ENCODE data around the gene RTKN2.

- TF ChIP-seq SMARCE1 (IDR thresholded peaks at IDR 0.05) (no peak), GABPB2 (CRISPR knock-in tag; conservative IDR thresholded peaks at IDR 0.05) (no peak), EZH2 (IDR thresholded peaks at IDR 0.05; ENCODE audit: borderline replicate concordance, low read depth, low read length) (no peak), ZNF318 (IDR thresholded peaks at IDR 0.05; ENCODE audit: borderline replicate concordance in 1 of 2, low read depth in 1 of 2) (no peak), FOXJ3 (CRISPR knock-in tag; IDR thresholded peaks at IDR 0.05) (no peak), NR2C2 (CRISPR knock-in tag; IDR thresholded peaks at IDR 0.05) (no peak), NR2C2 (tag; IDR thresholded peaks at IDR 0.05) (no peak), ZNF274 (IDR thresholded peaks at IDR 0.05; ENCODE audit: borderline replicate concordance, low read depth, low read length) (no peak), NFATC3 (IDR thresholded peaks at IDR 0.05) (no peak)
- TF ChIP-seq, protein P1, sequence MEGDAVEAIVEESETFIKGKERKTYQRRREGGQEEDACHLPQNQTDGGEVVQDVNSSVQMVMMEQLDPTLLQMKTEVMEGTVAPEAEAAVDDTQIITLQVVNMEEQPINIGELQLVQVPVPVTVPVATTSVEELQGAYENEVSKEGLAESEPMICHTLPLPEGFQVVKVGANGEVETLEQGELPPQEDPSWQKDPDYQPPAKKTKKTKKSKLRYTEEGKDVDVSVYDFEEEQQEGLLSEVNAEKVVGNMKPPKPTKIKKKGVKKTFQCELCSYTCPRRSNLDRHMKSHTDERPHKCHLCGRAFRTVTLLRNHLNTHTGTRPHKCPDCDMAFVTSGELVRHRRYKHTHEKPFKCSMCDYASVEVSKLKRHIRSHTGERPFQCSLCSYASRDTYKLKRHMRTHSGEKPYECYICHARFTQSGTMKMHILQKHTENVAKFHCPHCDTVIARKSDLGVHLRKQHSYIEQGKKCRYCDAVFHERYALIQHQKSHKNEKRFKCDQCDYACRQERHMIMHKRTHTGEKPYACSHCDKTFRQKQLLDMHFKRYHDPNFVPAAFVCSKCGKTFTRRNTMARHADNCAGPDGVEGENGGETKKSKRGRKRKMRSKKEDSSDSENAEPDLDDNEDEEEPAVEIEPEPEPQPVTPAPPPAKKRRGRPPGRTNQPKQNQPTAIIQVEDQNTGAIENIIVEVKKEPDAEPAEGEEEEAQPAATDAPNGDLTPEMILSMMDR (IDR thresholded peaks at IDR 0.05 in 2 of 3, conservative IDR thresholded peaks at IDR 0.05 in 1 of 3; ENCODE audit: insufficient read depth in 2 of 3, low read depth in 1 of 3, low read length in 3 of 3): no peak
- TF ChIP-seq, protein P2, sequence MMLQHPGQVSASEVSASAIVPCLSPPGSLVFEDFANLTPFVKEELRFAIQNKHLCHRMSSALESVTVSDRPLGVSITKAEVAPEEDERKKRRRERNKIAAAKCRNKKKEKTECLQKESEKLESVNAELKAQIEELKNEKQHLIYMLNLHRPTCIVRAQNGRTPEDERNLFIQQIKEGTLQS (IDR thresholded peaks at IDR 0.05): no peak
- TF ChIP-seq, protein P2 (CRISPR knock-in tag; conservative IDR thresholded peaks at IDR 0.05): no peak
- TF ChIP-seq, protein P3, sequence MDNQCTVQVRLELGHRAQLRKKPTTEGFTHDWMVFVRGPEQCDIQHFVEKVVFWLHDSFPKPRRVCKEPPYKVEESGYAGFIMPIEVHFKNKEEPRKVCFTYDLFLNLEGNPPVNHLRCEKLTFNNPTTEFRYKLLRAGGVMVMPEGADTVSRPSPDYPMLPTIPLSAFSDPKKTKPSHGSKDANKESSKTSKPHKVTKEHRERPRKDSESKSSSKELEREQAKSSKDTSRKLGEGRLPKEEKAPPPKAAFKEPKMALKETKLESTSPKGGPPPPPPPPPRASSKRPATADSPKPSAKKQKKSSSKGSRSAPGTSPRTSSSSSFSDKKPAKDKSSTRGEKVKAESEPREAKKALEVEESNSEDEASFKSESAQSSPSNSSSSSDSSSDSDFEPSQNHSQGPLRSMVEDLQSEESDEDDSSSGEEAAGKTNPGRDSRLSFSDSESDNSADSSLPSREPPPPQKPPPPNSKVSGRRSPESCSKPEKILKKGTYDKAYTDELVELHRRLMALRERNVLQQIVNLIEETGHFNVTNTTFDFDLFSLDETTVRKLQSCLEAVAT (IDR thresholded peaks at IDR 0.05): no peak
Measured at GRCh38 chr10:62238880-62239279, 29.8 kb downstream of the RTKN2 start.

Data from K562 (cell line).